ENCODE measurements around the gene SUMO4. TPM values are rescaled to one million over a fixed set of nuclear protein-coding genes. Genes with fewer than 3 reads are reported as not detected.
A peak's percentile ranks its signal among the peaks of the same experiment; 100 is the strongest.

SUMO4 gene
- total RNA-seq, 3 donors from 2014 or later (not counting 1 experiment from before 2014, with no cell fraction given) = 3.4 to 5.3 (median 4.8) TPM

DNA sequence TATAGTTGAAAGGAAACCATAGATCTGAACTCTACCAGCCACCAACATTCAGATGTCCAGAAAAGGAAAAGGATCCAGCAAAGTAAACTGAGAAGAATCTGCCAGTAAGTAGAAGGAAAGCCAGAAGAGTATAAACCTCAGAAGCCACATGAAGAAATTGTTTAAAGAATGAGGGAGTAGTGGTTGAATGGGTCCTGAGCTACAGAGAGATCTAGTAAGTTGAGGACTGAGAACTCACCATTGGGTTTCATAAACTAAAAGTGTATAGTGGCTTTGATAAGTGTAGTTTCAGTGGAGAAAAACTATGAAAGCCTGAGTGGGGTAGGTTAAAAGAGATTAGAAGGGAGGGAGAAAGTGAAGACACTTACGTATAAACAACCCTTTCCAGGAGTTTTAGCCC, 32.0 kb upstream of the SUMO4 start:
- Mint-ChIP-seq H3K27ac (no peak overlapping the region), H3K4me1 (peaks cover 24 to 27% of the 10 kb centered on the region in 2 donors), H3K9me3 (no peaks in the 10 kb centered on the region), H3K27me3 (ENCODE audit: low read depth in 2 of 2) (no peaks in the 10 kb centered on the region), H3K4me3 (no peak overlapping the region), H3K36me3 (no peaks in the 10 kb centered on the region)
- no peak for DNase-seq
- no peaks in the 10 kb centered on the region for H3K27me3 ChIP-seq (ENCODE audit: control insufficient read depth, insufficient read depth, low read length)
- ATAC-seq = peak in 1 of 3 donors; percentile 32
- WGBS (ENCODE audit: insufficient coverage) = 90% methylated on average over 1 of the region's 1 CpG
- TF ChIP-seq CTCF (IDR thresholded peaks at IDR 0.05) = no peak
- H3K4me3 ChIP-seq (ENCODE audit: low read length) = no peak overlapping the region
- no peaks in the 10 kb centered on the region for H3K9me3 ChIP-seq (ENCODE audit: control insufficient read depth, insufficient read depth, low read length)
- H3K4me1 ChIP-seq (ENCODE audit: control insufficient read depth, insufficient read depth, low read length) = no peaks in the 10 kb centered on the region
- no peak overlapping the region for H3K27ac ChIP-seq (ENCODE audit: low read length)
- H3K36me3 ChIP-seq (ENCODE audit: control insufficient read depth, insufficient read depth, low read length) = peaks cover 6% of the 10 kb centered on the region
- intact Hi-C loops (cut with micrococcal nuclease) = loop anchor here (5.0 kb wide), 1 partner anchor 51 kb away; the partner anchor contains the start of gene TAB2

GRCh38 chr6:149371154-149371553, 28.9 kb upstream of the SUMO4 start:
- Mint-ChIP-seq H3K27ac (no peak overlapping the region), H3K27me3 (ENCODE audit: low read depth in 2 of 2) (no peaks in the 10 kb centered on the region), H3K36me3 (no peaks in the 10 kb centered on the region), H3K9me3 (no peaks in the 10 kb centered on the region), H3K4me3 (no peak overlapping the region), H3K4me1 (peaks cover 28 to 30% of the 10 kb centered on the region in 2 donors)
- intact Hi-C loops (cut with micrococcal nuclease) = no loop called here
- Histone ChIP-seq H3K4me1 (ENCODE audit: control insufficient read depth, insufficient read depth, low read length) (no peaks in the 10 kb centered on the region), H3K4me3 (ENCODE audit: low read length) (no peak overlapping the region), H3K36me3 (ENCODE audit: control insufficient read depth, insufficient read depth, low read length) (peaks cover 9% of the 10 kb centered on the region), H3K27ac (ENCODE audit: low read length) (no peak overlapping the region), H3K27me3 (ENCODE audit: control insufficient read depth, insufficient read depth, low read length) (no peaks in the 10 kb centered on the region), H3K9me3 (ENCODE audit: control insufficient read depth, insufficient read depth, low read length) (no peaks in the 10 kb centered on the region)
- TF ChIP-seq CTCF (IDR thresholded peaks at IDR 0.05) = no peak
- no peak for DNase-seq
- no peak for ATAC-seq

GRCh38 chr6:149372062-149372461, 28.0 kb upstream of the SUMO4 start:
- no peak for DNase-seq
- no peak overlapping the region for H3K27ac Mint-ChIP-seq
- H3K36me3 Mint-ChIP-seq = no peaks in the 10 kb centered on the region
- WGBS (ENCODE audit: insufficient coverage) = no CpG with 5 or more reads among the region's 2 CpGs
- H3K27ac ChIP-seq (ENCODE audit: low read length) = no peak overlapping the region
- no peaks in the 10 kb centered on the region for H3K4me1 ChIP-seq (ENCODE audit: control insufficient read depth, insufficient read depth, low read length)
- ATAC-seq = no peak
- intact Hi-C loops (cut with micrococcal nuclease) = no loop called here
- peaks cover 30 to 34% of the 10 kb centered on the region in 2 donors for H3K4me1 Mint-ChIP-seq
- H3K27me3 Mint-ChIP-seq (ENCODE audit: low read depth in 2 of 2) = no peaks in the 10 kb centered on the region
- H3K27me3 ChIP-seq (ENCODE audit: control insufficient read depth, insufficient read depth, low read length) = no peaks in the 10 kb centered on the region
- no peaks in the 10 kb centered on the region for H3K9me3 ChIP-seq (ENCODE audit: control insufficient read depth, insufficient read depth, low read length)
- TF ChIP-seq CTCF (IDR thresholded peaks at IDR 0.05) = peak; percentile 1
- H3K9me3 Mint-ChIP-seq = no peaks in the 10 kb centered on the region
- no peak overlapping the region for H3K4me3 Mint-ChIP-seq
- H3K4me3 ChIP-seq (ENCODE audit: low read length) = no peak overlapping the region
- peaks cover 9% of the 10 kb centered on the region for H3K36me3 ChIP-seq (ENCODE audit: control insufficient read depth, insufficient read depth, low read length)

DNA sequence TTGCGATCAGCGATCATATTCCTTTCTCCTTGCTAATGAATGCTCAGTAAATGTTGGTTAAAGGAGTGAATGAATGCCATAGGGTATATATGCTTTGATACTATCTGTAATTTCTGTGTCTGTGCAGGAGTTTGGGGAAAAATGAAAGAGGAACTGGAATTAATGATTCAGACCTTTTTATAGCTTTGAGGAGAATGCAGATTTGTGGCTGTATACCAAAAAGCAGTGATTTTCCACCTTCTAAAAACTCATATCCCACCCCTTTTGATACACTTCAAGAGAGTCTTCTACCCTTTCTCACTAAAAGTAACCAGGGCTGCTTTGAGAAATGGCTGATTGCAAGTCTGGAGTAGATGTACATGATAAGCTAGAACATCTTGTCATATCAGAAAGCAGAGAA, 26.6 kb upstream of the SUMO4 start:
- Histone ChIP-seq H3K27me3 (ENCODE audit: control insufficient read depth, insufficient read depth, low read length) (no peaks in the 10 kb centered on the region), H3K4me1 (ENCODE audit: control insufficient read depth, insufficient read depth, low read length) (no peaks in the 10 kb centered on the region), H3K27ac (ENCODE audit: low read length) (no peak overlapping the region), H3K9me3 (ENCODE audit: control insufficient read depth, insufficient read depth, low read length) (no peaks in the 10 kb centered on the region), H3K4me3 (ENCODE audit: low read length) (no peak overlapping the region), H3K36me3 (ENCODE audit: control insufficient read depth, insufficient read depth, low read length) (peaks cover 18% of the 10 kb centered on the region)
- H3K27me3 Mint-ChIP-seq (ENCODE audit: low read depth in 2 of 2) = no peaks in the 10 kb centered on the region
- H3K4me3 Mint-ChIP-seq = no peak overlapping the region
- H3K4me1 Mint-ChIP-seq = peaks cover 32 to 34% of the 10 kb centered on the region in 2 donors
- intact Hi-C loops (cut with micrococcal nuclease) = no loop called here
- ATAC-seq = no peak
- no CpG with 5 or more reads among the region's 2 CpGs for WGBS (ENCODE audit: insufficient coverage)
- H3K27ac Mint-ChIP-seq = peak overlapping the region; percentile 5 to 41
- H3K36me3 Mint-ChIP-seq = peaks cover 3% of the 10 kb centered on the region
- no peaks in the 10 kb centered on the region for H3K9me3 Mint-ChIP-seq
- no peak for TF ChIP-seq CTCF (IDR thresholded peaks at IDR 0.05)
- no peak for DNase-seq

Measured in natural killer cell (primary cell).